CD4-positive, alpha-beta memory T cell (primary cell): ENCODE measurements around the gene GID4. TPM values are rescaled to one million over a fixed set of nuclear protein-coding genes. Genes with fewer than 3 reads are reported as not detected.

ENCODE experiments used
- CTCF ChIA-PET: fragments of 350-600 bp; sonication (Branson Sonifier 250); formaldehyde crosslinking; loops from one replicate; lab custom pipeline; 2021; ENCODE audit warnings: inconsistent platforms; ENCODE audit not compliant: partially characterized antibody; lab: Charles Lee
- POLR2A ChIA-PET: fragments of 350-600 bp; sonication (Branson Sonifier 250); formaldehyde crosslinking; loops from one replicate; lab custom pipeline; 2021; ENCODE audit not compliant: partially characterized antibody; lab: Charles Lee
- DNase-seq, 5 donors: peaks; one replicate each; pipeline versions ENCODE4 v3.0.0 to v3.0.0-alpha.2; 2020 to 2022; ENCODE audit warnings: mixed read lengths in 1 of 5
- H3K27ac ChIP-seq: one replicate; pipeline ENCODE4 v1.7.0; 2013; ENCODE audit warnings: low read depth, low read length
- H3K27me3 ChIP-seq: 2 replicates; pipeline ENCODE4 v1.7.0; 2013; ENCODE audit warnings: mild to moderate bottlenecking, low read length, moderate library complexity; ENCODE audit not compliant: insufficient read depth
- H3K36me3 ChIP-seq: 2 replicates; pipeline ENCODE4 v1.7.0; 2013; ENCODE audit warnings: mild to moderate bottlenecking, low read length, moderate library complexity; ENCODE audit not compliant: insufficient read depth
- H3K4me1 ChIP-seq: 2 replicates; pipeline ENCODE4 v1.7.0; 2013; ENCODE audit warnings: mild to moderate bottlenecking, low read length, moderate library complexity; ENCODE audit not compliant: insufficient read depth
- H3K4me3 ChIP-seq, 2 donors: one replicate each; pipeline ENCODE4 v1.7.0; 2013; ENCODE audit warnings: low read length in 2 of 2, mild to moderate bottlenecking in 1 of 2
- H3K9me3 ChIP-seq, 2 donors: one replicate each; pipeline ENCODE4 v1.7.0; 2013; ENCODE audit warnings: low read length in 2 of 2, control low read depth in 1 of 2; ENCODE audit not compliant: control insufficient read depth in 1 of 2
- H3K27ac Mint-ChIP-seq, 7 donors: one replicate each; pipeline ENCODE4 v1.8.0; 2020 to 2021; ENCODE audit warnings: mixed read lengths in 7 of 7, mild to moderate bottlenecking in 6 of 7, inconsistent platforms in 3 of 7, moderate library complexity in 3 of 7
- H3K27me3 Mint-ChIP-seq, 2 donors: one replicate each; pipeline ENCODE4 v1.8.0; 2020 to 2021; ENCODE audit warnings: mixed read lengths in 2 of 2
- H3K36me3 Mint-ChIP-seq, 2 donors: one replicate each; pipeline ENCODE4 v1.8.0; 2020 to 2021; ENCODE audit warnings: mixed read lengths in 2 of 2, inconsistent platforms in 1 of 2, mild to moderate bottlenecking in 1 of 2
- H3K4me1 Mint-ChIP-seq, 4 donors: one replicate each; pipeline ENCODE4 v1.8.0; 2020 to 2021; ENCODE audit warnings: mixed read lengths in 4 of 4, mild to moderate bottlenecking in 1 of 4
- H3K4me3 Mint-ChIP-seq, 8 donors: one replicate each; pipeline ENCODE4 v1.8.0; 2020 to 2021; ENCODE audit warnings: mixed read lengths in 8 of 8, mild to moderate bottlenecking in 7 of 8, moderate library complexity in 6 of 8, inconsistent platforms in 3 of 8
- H3K9me3 Mint-ChIP-seq, 8 donors: one replicate each; pipeline ENCODE4 v1.8.0; 2020 to 2021; ENCODE audit warnings: mixed read lengths in 8 of 8, mild to moderate bottlenecking in 5 of 8, inconsistent platforms in 3 of 8, moderate library complexity in 1 of 8
- intact Hi-C: fragments of 100-400 bp; cut with micrococcal nuclease; formaldehyde crosslinking; loops from one replicate; pipeline ENCODE4 v1.15.1; 2023
- polyA plus RNA-seq, 2 donors: library from polyadenylated mRNA; unstranded; fragments of 300-500 nt; fragmentation: Illumina TruSeq; gene quantifications; one replicate each; pipeline ENCODE4 v1.2.3, GENCODE V29; 2021
- total RNA-seq, 2 experiments: library from RNA; stranded (reverse); gene quantifications; one replicate each; pipeline ENCODE4 v1.2.3, GENCODE V29; 2021

GID4 gene
- total and polyA plus RNA-seq, 4 experiments from 2014 or later, result 6.5 to 13.1 (median 9.8) TPM

DNA sequence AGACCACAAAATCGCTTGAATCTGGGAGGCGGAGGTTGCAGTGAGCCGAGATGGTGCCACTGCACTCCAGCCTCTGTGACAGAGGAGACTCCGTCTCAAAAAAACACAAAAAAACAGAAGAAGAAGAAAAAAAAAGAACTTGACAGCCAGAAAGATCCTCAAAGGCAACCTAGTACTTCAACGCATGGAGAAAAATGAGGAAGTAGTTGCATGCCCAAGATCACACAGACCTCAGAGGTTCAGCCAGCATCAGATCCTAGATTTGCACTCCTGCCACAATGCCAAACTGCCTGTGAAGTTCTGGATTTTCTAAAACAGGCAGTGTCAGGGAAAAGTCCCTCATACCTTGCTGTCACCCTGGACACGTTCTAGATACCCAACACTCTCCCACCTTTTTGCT is 1.7 kb upstream of the GID4 start:
- no peaks in the 10 kb centered on the region for H3K36me3 ChIP-seq
- H3K4me3 Mint-ChIP-seq, result peak overlapping the region; percentile 42 to 100 (median 98)
- DNase-seq, result no peak
- intact Hi-C loops, result loop anchor here (5.0 kb wide), 1 partner anchor 560 kb away; the partner anchor contains the start of gene MED9
- ChIA-PET CTCF (interaction anchor here (1.7 kb wide), 1 partner anchor 357 kb away, joined by 5 read pairs; no protein-coding TSS in a partner anchor), POLR2A (interaction anchor here (1.2 kb wide), 2 partner anchors 65 to 148 kb away, joined by 3 to 5 read pairs; partner anchors contain the start of genes DRC3 and TOM1L2)
- peaks cover 40 to 67% (median 51%) of the 10 kb centered on the region in 4 donors for H3K4me1 Mint-ChIP-seq
- H3K9me3 Mint-ChIP-seq, result peaks cover 0 to 1% (median 0%) of the 10 kb centered on the region in 8 donors
- no peak overlapping the region for H3K27ac ChIP-seq
- no peak overlapping the region for H3K4me3 ChIP-seq
- H3K27me3 ChIP-seq, result no peaks in the 10 kb centered on the region
- H3K27ac Mint-ChIP-seq, result peak overlapping the region in 5 of 7 donors; percentile 38 to 99 (median 80)
- H3K9me3 ChIP-seq, result no peaks in the 10 kb centered on the region
- H3K27me3 Mint-ChIP-seq, result no peaks in the 10 kb centered on the region
- H3K36me3 Mint-ChIP-seq, result peaks cover 0 to 9% of the 10 kb centered on the region in 2 donors
- H3K4me1 ChIP-seq, result peaks cover 35% of the 10 kb centered on the region

DNA sequence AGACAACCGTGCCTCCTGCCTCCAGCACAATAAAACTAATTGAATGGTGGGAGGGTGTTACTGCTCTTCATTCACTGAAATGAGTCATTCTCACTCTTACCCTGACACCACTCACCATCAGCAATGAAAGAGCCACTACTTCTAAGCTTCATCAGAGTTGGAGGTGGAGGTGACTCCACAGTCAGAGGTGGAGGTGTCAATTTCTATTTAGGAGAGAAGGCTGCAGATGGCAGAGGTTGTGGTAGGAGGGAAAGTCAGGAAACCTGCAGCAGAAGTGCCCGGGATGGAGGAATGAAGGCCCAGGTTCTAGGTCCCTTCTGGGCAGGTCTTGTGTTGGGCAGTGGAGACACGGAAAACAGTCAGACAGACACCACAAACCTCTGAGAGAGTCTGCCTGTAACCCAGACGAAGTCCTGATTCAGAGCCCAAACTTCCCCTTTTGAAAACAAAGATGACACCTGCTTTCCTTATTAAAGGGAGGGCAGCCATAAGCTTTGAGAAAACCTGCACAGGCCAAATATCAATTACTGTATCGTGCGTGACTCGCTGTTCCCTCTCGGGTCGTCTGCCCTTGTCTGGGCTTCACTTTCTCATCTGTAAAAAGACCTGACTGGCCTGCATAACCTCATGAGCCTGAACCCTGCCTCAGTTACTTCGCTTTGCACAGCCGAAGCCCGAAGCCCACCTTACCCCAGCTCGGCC is 908 bp upstream of the GID4 start:
- peak in 1 of 5 donors; percentile 59 for DNase-seq
- CTCF ChIA-PET, result interaction anchor here (0.7 to 1.7 kb wide), 3 partner anchors 9 to 358 kb away, joined by 3 to 5 read pairs (median 5); no protein-coding TSS in a partner anchor

DNA sequence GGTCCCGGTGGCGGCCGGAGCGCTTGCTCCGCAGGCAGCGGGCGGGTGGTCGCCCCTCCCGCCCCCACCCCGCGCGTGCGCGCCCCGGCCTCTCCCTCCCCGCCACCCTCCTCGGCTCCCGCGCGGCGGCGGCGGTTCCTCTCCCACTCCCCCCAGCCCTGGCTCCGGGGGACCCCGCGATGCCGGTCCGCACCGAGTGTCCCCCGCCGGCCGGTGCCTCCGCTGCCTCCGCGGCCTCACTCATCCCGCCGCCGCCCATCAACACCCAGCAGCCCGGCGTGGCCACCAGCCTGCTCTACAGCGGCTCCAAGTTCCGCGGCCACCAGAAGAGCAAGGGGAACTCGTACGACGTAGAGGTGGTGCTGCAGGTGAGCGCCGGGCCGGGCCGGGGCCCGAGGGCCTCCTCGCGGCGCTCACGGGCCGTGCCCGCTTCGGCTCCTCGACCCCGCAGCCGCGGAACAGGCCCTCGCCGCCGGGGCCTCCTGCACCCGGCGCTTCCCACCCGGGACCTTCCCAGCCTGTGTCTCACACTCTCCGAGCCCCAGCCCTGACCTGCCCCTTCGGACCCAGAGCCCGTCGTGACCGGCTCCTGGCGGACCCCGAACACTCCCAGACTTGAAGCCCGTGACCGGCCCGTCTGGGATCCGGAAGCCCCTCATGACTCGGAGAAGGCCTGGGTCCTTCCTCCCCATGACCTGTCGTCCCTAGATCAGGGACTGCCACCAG is 490 bp downstream of the GID4 start:
- no peaks in the 10 kb centered on the region for H3K36me3 ChIP-seq
- CTCF ChIA-PET, result no interaction called here

More for the DNA sequence above, 908 bp upstream of the GID4 start:
- peaks cover 38 to 65% (median 53%) of the 10 kb centered on the region in 4 donors for H3K4me1 Mint-ChIP-seq
- peaks cover 0 to 9% of the 10 kb centered on the region in 2 donors for H3K36me3 Mint-ChIP-seq
- H3K9me3 Mint-ChIP-seq, result peaks cover 0 to 1% (median 0%) of the 10 kb centered on the region in 8 donors
- H3K27ac Mint-ChIP-seq, result peak overlapping the region; percentile 80 to 100 (median 99)
- no peaks in the 10 kb centered on the region for H3K9me3 ChIP-seq
- peaks cover 28% of the 10 kb centered on the region for H3K4me1 ChIP-seq
- H3K4me3 ChIP-seq, result peak overlapping the region; percentile 72 to 79
- no peaks in the 10 kb centered on the region for H3K27me3 ChIP-seq
- H3K27ac ChIP-seq, result peak overlapping the region; percentile 73
- H3K36me3 ChIP-seq, result no peaks in the 10 kb centered on the region
- intact Hi-C loops, result loop anchor here (2.0 to 5.0 kb wide), 4 partner anchors 49 to 561 kb away; partner anchors contain the start of genes ALKBH5, DRG2, MED9 and PEMT
- peak overlapping the region; percentile 92 to 100 (median 100) for H3K4me3 Mint-ChIP-seq
- POLR2A ChIA-PET, result interaction anchor here (1.2 kb wide), 3 partner anchors 66 to 202 kb away, joined by 3 to 6 read pairs (median 5); partner anchors contain the start of genes DRC3, SREBF1 and TOM1L2
- no peaks in the 10 kb centered on the region for H3K27me3 Mint-ChIP-seq

DNA sequence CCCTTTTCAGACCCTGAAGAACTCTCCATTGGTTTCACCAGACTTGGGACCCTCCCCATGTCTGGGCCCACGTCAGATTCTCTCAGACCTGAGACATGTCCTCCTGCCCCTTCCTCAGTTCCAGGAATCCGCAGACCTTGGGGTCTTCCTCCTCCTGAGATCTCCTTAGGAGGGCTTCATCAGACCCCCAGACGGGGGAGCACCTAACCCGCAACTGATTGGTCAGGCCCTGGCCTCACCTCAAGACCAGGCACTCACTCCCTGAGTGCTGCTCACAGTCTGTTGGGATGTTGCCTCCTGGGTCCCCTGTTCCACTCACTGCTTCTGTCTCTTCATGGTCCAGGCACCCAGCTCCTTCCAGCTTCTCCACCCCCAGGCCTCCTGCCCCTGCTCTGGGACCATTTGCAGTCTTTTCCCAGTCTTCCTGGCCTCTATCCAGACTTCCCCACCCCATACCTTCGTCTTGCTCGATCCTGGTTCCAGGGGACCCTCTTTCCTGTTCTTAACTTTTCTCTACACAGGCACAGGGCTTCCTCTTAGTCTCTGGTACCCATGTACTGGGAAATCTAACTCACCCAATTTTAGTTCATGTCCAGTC is 1.2 kb downstream of the GID4 start:
- no peaks in the 10 kb centered on the region for H3K27me3 Mint-ChIP-seq
- Histone ChIP-seq H3K4me3 (peak overlapping the region; percentile 39 to 79), H3K27ac (peak overlapping the region; percentile 73), H3K27me3 (no peaks in the 10 kb centered on the region), H3K9me3 (no peaks in the 10 kb centered on the region), H3K4me1 (peaks cover 26% of the 10 kb centered on the region), H3K36me3 (no peaks in the 10 kb centered on the region)
- peaks cover 34 to 68% (median 48%) of the 10 kb centered on the region in 4 donors for H3K4me1 Mint-ChIP-seq
- peaks cover 0 to 9% of the 10 kb centered on the region in 2 donors for H3K36me3 Mint-ChIP-seq
- POLR2A ChIA-PET, result interaction anchor here (0.6 kb wide), 1 partner anchor 80 kb away, joined by 4 read pairs; no protein-coding TSS in a partner anchor
- CTCF ChIA-PET, result no interaction called here
- peaks cover 0 to 1% (median 0%) of the 10 kb centered on the region in 8 donors for H3K9me3 Mint-ChIP-seq
- H3K4me3 Mint-ChIP-seq, result peak overlapping the region; percentile 86 to 92 (median 90)
- H3K27ac Mint-ChIP-seq, result peak overlapping the region; percentile 79 to 94 (median 90)
- intact Hi-C loops, result no loop called here
- DNase-seq, result no peak

More for the DNA sequence above, 490 bp downstream of the GID4 start:
- peaks cover 0 to 1% (median 0%) of the 10 kb centered on the region in 8 donors for H3K9me3 Mint-ChIP-seq
- peak overlapping the region; percentile 92 to 100 (median 100) for H3K4me3 Mint-ChIP-seq
- intact Hi-C loops, result loop anchor here (1.0 to 5.0 kb wide), 6 partner anchors 47 to 562 kb away; partner anchors contain the start of genes ALKBH5, DRC3, DRG2 and MED9
- DNase-seq, result no peak
- no peaks in the 10 kb centered on the region for H3K9me3 ChIP-seq
- H3K4me1 ChIP-seq, result peaks cover 26% of the 10 kb centered on the region
- H3K27ac ChIP-seq, result peak overlapping the region; percentile 73
- peaks cover 0 to 9% of the 10 kb centered on the region in 2 donors for H3K36me3 Mint-ChIP-seq
- H3K4me3 ChIP-seq, result peak overlapping the region; percentile 39 to 79
- H3K27me3 Mint-ChIP-seq, result no peaks in the 10 kb centered on the region
- POLR2A ChIA-PET, result interaction anchor here (1.2 kb wide), 1 partner anchor 204 kb away, joined by 6 read pairs; the partner anchor contains the start of gene SREBF1
- no peaks in the 10 kb centered on the region for H3K27me3 ChIP-seq
- peaks cover 34 to 67% (median 48%) of the 10 kb centered on the region in 4 donors for H3K4me1 Mint-ChIP-seq
- peak overlapping the region; percentile 80 to 100 (median 99) for H3K27ac Mint-ChIP-seq

DNA sequence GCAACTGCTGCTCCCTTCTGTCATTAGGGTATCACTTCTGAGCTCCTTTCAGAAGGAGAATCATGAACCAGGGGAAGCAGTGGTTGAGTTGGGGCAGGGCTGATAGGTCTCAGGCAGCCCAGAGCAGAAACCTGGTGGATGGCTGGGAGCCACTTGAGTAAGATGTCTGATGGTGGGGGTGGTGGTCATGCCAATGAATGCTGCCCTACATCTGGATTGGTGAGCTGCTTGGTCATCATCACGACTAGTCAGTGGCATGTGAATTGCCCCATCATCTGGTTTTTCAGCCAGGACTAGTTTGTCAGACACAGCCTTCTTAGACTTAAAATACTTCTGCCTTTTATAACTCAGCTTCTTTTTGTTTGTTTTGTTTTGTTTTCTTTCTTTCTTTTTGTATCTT is 2.6 kb downstream of the GID4 start:
- POLR2A ChIA-PET, result no interaction called here
- Histone ChIP-seq H3K27me3 (no peaks in the 10 kb centered on the region), H3K4me1 (peaks cover 26% of the 10 kb centered on the region), H3K4me3 (no peak overlapping the region), H3K27ac (no peak overlapping the region), H3K9me3 (no peaks in the 10 kb centered on the region), H3K36me3 (no peaks in the 10 kb centered on the region)
- CTCF ChIA-PET, result no interaction called here
- intact Hi-C loops, result no loop called here
- H3K27ac Mint-ChIP-seq, result peak overlapping the region in 2 of 7 donors; percentile 35 to 80
- no peak for DNase-seq
- H3K27me3 Mint-ChIP-seq, result no peaks in the 10 kb centered on the region
- peaks cover 34 to 60% (median 46%) of the 10 kb centered on the region in 4 donors for H3K4me1 Mint-ChIP-seq
- H3K4me3 Mint-ChIP-seq, result peak overlapping the region in 7 of 8 donors; percentile 66 to 91 (median 87)
- H3K36me3 Mint-ChIP-seq, result peaks cover 1 to 9% of the 10 kb centered on the region in 2 donors
- H3K9me3 Mint-ChIP-seq, result peaks cover 0 to 1% (median 0%) of the 10 kb centered on the region in 8 donors

DNA sequence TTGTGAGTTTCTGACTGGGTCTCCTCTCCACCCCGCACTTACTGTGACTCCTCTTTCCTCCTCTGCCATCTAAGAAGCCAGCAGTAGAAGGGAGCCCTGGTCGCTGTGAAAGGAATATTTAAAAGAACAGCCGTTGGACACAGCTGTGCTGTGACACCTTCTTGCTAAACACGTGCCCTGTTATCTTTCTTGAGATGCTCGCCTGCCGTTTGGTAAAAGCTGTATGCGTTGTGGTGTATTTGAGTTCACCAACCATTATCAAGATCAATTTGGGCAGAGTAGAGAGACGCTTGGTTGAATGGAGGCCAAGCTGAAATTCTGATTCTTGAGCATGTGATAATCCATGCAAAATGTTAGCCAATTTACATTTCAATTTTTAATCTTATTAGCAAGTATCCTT is 3.8 kb downstream of the GID4 start:
- ChIA-PET CTCF (interaction anchor here (1.3 kb wide), 1 partner anchor 9 kb away, joined by 8 read pairs; no protein-coding TSS in a partner anchor), POLR2A (no interaction called here)
- H3K27ac ChIP-seq, result no peak overlapping the region
- Mint-ChIP-seq H3K27me3 (no peaks in the 10 kb centered on the region), H3K4me1 (peaks cover 27 to 50% (median 37%) of the 10 kb centered on the region in 4 donors), H3K27ac (peak overlapping the region in 2 of 7 donors; percentile 1 to 61), H3K4me3 (no peak overlapping the region), H3K9me3 (peaks cover 0 to 1% (median 0%) of the 10 kb centered on the region in 8 donors), H3K36me3 (peaks cover 6 to 12% of the 10 kb centered on the region in 2 donors)
- intact Hi-C loops, result no loop called here
- no peaks in the 10 kb centered on the region for H3K27me3 ChIP-seq
- peaks cover 17% of the 10 kb centered on the region for H3K4me1 ChIP-seq
- DNase-seq, result no peak
- H3K4me3 ChIP-seq, result no peak overlapping the region
- H3K9me3 ChIP-seq, result no peaks in the 10 kb centered on the region
- H3K36me3 ChIP-seq, result no peaks in the 10 kb centered on the region
